ENCODE data around the gene NEK7. TPM values are rescaled to one million over a fixed set of nuclear protein-coding genes. Genes with fewer than 3 reads are reported as not detected.

The NEK7 gene
- total and polyA plus RNA-seq, 4 donors, result 20.2 to 95.1 (median 42.8) TPM

GRCh38 chr1:198234520-198235251 lies 77.9 kb downstream of the NEK7 start:
- Histone ChIP-seq H3K9me3 (ENCODE audit: control insufficient read depth, insufficient read depth, low read length) (no peaks in the 10 kb centered on the region), H3K27me3 (ENCODE audit: control insufficient read depth, insufficient read depth, low read length) (no peaks in the 10 kb centered on the region), H3K27ac (ENCODE audit: low read depth, low read length) (no peak overlapping the region), H3K36me3 (ENCODE audit: control insufficient read depth, insufficient read depth, low read length) (no peaks in the 10 kb centered on the region), H3K4me3 (ENCODE audit: low read depth, low read length) (no peak overlapping the region), H3K4me1 (ENCODE audit: control insufficient read depth, insufficient read depth, low read length) (no peaks in the 10 kb centered on the region)
- peak in 2 of 6 donors; percentile 10 to 34 for DNase-seq (ENCODE audit: low read depth in 4 of 6, low spot score in 6 of 6)
- WGBS (ENCODE audit: insufficient coverage), result 60% methylated on average over 1 of the region's 5 CpGs

- WGBS (ENCODE audit: insufficient coverage), result 100% methylated on average over 1 of the region's 2 CpGs
- DNase-seq (ENCODE audit: low read depth in 4 of 6, low spot score in 6 of 6), result no peak
Measured at GRCh38 chr1:198238121-198238520, 81.3 kb downstream of the NEK7 start.

GRCh38 chr1:198241553-198241952 lies 84.8 kb downstream of the NEK7 start:
- Histone ChIP-seq H3K27ac (ENCODE audit: low read depth, low read length) (no peak overlapping the region), H3K4me3 (ENCODE audit: low read depth, low read length) (no peak overlapping the region), H3K36me3 (ENCODE audit: control insufficient read depth, insufficient read depth, low read length) (no peaks in the 10 kb centered on the region), H3K27me3 (ENCODE audit: control insufficient read depth, insufficient read depth, low read length) (no peaks in the 10 kb centered on the region), H3K9me3 (ENCODE audit: control insufficient read depth, insufficient read depth, low read length) (no peaks in the 10 kb centered on the region), H3K4me1 (ENCODE audit: control insufficient read depth, insufficient read depth, low read length) (no peaks in the 10 kb centered on the region)
- DNase-seq (ENCODE audit: low read depth in 4 of 6, low spot score in 6 of 6), result no peak
- WGBS (ENCODE audit: insufficient coverage), result 50% methylated on average over 2 of the region's 2 CpGs

More at GRCh38 chr1:198238121-198238520, 81.3 kb downstream of the NEK7 start:
- Histone ChIP-seq H3K36me3 (ENCODE audit: control insufficient read depth, insufficient read depth, low read length) (no peaks in the 10 kb centered on the region), H3K9me3 (ENCODE audit: control insufficient read depth, insufficient read depth, low read length) (no peaks in the 10 kb centered on the region), H3K27ac (ENCODE audit: low read depth, low read length) (no peak overlapping the region), H3K4me1 (ENCODE audit: control insufficient read depth, insufficient read depth, low read length) (no peaks in the 10 kb centered on the region), H3K4me3 (ENCODE audit: low read depth, low read length) (no peak overlapping the region), H3K27me3 (ENCODE audit: control insufficient read depth, insufficient read depth, low read length) (no peaks in the 10 kb centered on the region)

GRCh38 chr1:198244772-198245171 lies 88.0 kb downstream of the NEK7 start:
- H3K9me3 ChIP-seq (ENCODE audit: control insufficient read depth, insufficient read depth, low read length), result no peaks in the 10 kb centered on the region
- H3K4me3 ChIP-seq (ENCODE audit: low read depth, low read length), result no peak overlapping the region
- no peak overlapping the region for H3K27ac ChIP-seq (ENCODE audit: low read depth, low read length)
- no peaks in the 10 kb centered on the region for H3K27me3 ChIP-seq (ENCODE audit: control insufficient read depth, insufficient read depth, low read length)
- DNase-seq (ENCODE audit: low read depth in 4 of 6, low spot score in 6 of 6), result no peak
- H3K36me3 ChIP-seq (ENCODE audit: control insufficient read depth, insufficient read depth, low read length), result no peaks in the 10 kb centered on the region
- no peaks in the 10 kb centered on the region for H3K4me1 ChIP-seq (ENCODE audit: control insufficient read depth, insufficient read depth, low read length)

GRCh38 chr1:198245379-198245778 lies 88.6 kb downstream of the NEK7 start:
- Histone ChIP-seq H3K4me1 (ENCODE audit: control insufficient read depth, insufficient read depth, low read length) (no peaks in the 10 kb centered on the region), H3K9me3 (ENCODE audit: control insufficient read depth, insufficient read depth, low read length) (no peaks in the 10 kb centered on the region), H3K36me3 (ENCODE audit: control insufficient read depth, insufficient read depth, low read length) (no peaks in the 10 kb centered on the region), H3K4me3 (ENCODE audit: low read depth, low read length) (no peak overlapping the region), H3K27ac (ENCODE audit: low read depth, low read length) (no peak overlapping the region), H3K27me3 (ENCODE audit: control insufficient read depth, insufficient read depth, low read length) (no peaks in the 10 kb centered on the region)
- DNase-seq (ENCODE audit: low read depth in 4 of 6, low spot score in 6 of 6), result no peak
- WGBS (ENCODE audit: insufficient coverage), result 85% methylated on average over 1 of the region's 2 CpGs

- Histone ChIP-seq H3K4me3 (ENCODE audit: low read depth, low read length) (no peak overlapping the region), H3K36me3 (ENCODE audit: control insufficient read depth, insufficient read depth, low read length) (no peaks in the 10 kb centered on the region), H3K9me3 (ENCODE audit: control insufficient read depth, insufficient read depth, low read length) (no peaks in the 10 kb centered on the region), H3K27ac (ENCODE audit: low read depth, low read length) (no peak overlapping the region), H3K27me3 (ENCODE audit: control insufficient read depth, insufficient read depth, low read length) (no peaks in the 10 kb centered on the region), H3K4me1 (ENCODE audit: control insufficient read depth, insufficient read depth, low read length) (no peaks in the 10 kb centered on the region)
- DNase-seq (ENCODE audit: low read depth in 4 of 6, low spot score in 6 of 6), result peak in 2 of 6 donors; percentile 34 to 57
- WGBS (ENCODE audit: insufficient coverage), result 56% methylated on average over 3 of the region's 7 CpGs
Measured at GRCh38 chr1:198246337-198246736, 89.5 kb downstream of the NEK7 start.

- no peak overlapping the region for H3K4me3 ChIP-seq (ENCODE audit: low read depth, low read length)
- no peak overlapping the region for H3K27ac ChIP-seq (ENCODE audit: low read depth, low read length)
- DNase-seq (ENCODE audit: low read depth in 4 of 6, low spot score in 6 of 6), result no peak
- no CpG with 5 or more reads among the region's 4 CpGs for WGBS (ENCODE audit: insufficient coverage)
- no peaks in the 10 kb centered on the region for H3K4me1 ChIP-seq (ENCODE audit: control insufficient read depth, insufficient read depth, low read length)
- H3K9me3 ChIP-seq (ENCODE audit: control insufficient read depth, insufficient read depth, low read length), result no peaks in the 10 kb centered on the region
- H3K36me3 ChIP-seq (ENCODE audit: control insufficient read depth, insufficient read depth, low read length), result no peaks in the 10 kb centered on the region
- H3K27me3 ChIP-seq (ENCODE audit: control insufficient read depth, insufficient read depth, low read length), result no peaks in the 10 kb centered on the region
Measured at GRCh38 chr1:198253259-198253658, 96.5 kb downstream of the NEK7 start.

GRCh38 chr1:198253668-198254067 lies 96.9 kb downstream of the NEK7 start:
- Histone ChIP-seq H3K27me3 (ENCODE audit: control insufficient read depth, insufficient read depth, low read length) (no peaks in the 10 kb centered on the region), H3K4me3 (ENCODE audit: low read depth, low read length) (no peak overlapping the region), H3K4me1 (ENCODE audit: control insufficient read depth, insufficient read depth, low read length) (no peaks in the 10 kb centered on the region), H3K9me3 (ENCODE audit: control insufficient read depth, insufficient read depth, low read length) (no peaks in the 10 kb centered on the region), H3K27ac (ENCODE audit: low read depth, low read length) (no peak overlapping the region), H3K36me3 (ENCODE audit: control insufficient read depth, insufficient read depth, low read length) (no peaks in the 10 kb centered on the region)
- DNase-seq (ENCODE audit: low read depth in 4 of 6, low spot score in 6 of 6), result no peak
- 86% methylated on average over 1 of the region's 1 CpG for WGBS (ENCODE audit: insufficient coverage)

GRCh38 chr1:198254521-198254920 lies 97.7 kb downstream of the NEK7 start:
- Histone ChIP-seq H3K36me3 (ENCODE audit: control insufficient read depth, insufficient read depth, low read length) (no peaks in the 10 kb centered on the region), H3K4me3 (ENCODE audit: low read depth, low read length) (no peak overlapping the region), H3K4me1 (ENCODE audit: control insufficient read depth, insufficient read depth, low read length) (no peaks in the 10 kb centered on the region), H3K27ac (ENCODE audit: low read depth, low read length) (no peak overlapping the region), H3K9me3 (ENCODE audit: control insufficient read depth, insufficient read depth, low read length) (no peaks in the 10 kb centered on the region), H3K27me3 (ENCODE audit: control insufficient read depth, insufficient read depth, low read length) (no peaks in the 10 kb centered on the region)
- no peak for DNase-seq (ENCODE audit: low read depth in 4 of 6, low spot score in 6 of 6)
- no CpG with 5 or more reads among the region's 2 CpGs for WGBS (ENCODE audit: insufficient coverage)

GRCh38 chr1:198254948-198255347 lies 98.2 kb downstream of the NEK7 start:
- H3K4me1 ChIP-seq (ENCODE audit: control insufficient read depth, insufficient read depth, low read length), result no peaks in the 10 kb centered on the region
- DNase-seq (ENCODE audit: low read depth in 4 of 6, low spot score in 6 of 6), result no peak
- H3K36me3 ChIP-seq (ENCODE audit: control insufficient read depth, insufficient read depth, low read length), result no peaks in the 10 kb centered on the region
- no peak overlapping the region for H3K4me3 ChIP-seq (ENCODE audit: low read depth, low read length)
- H3K27ac ChIP-seq (ENCODE audit: low read depth, low read length), result no peak overlapping the region
- H3K9me3 ChIP-seq (ENCODE audit: control insufficient read depth, insufficient read depth, low read length), result no peaks in the 10 kb centered on the region
- no peaks in the 10 kb centered on the region for H3K27me3 ChIP-seq (ENCODE audit: control insufficient read depth, insufficient read depth, low read length)
- WGBS (ENCODE audit: insufficient coverage), result no CpG with 5 or more reads among the region's 1 CpG

Measured in spinal cord (tissue), 10 donors.